Loucy (cell line): ENCODE data around the gene MYO3A.

Experiments used
- H2AFZ ChIP-seq: fragments of 200-600 bp; sonication (generic); 2 replicates; pipeline ENCODE4 v1.6.0; 2016; ENCODE audit warnings: antibody characterized with exemption, mild to moderate bottlenecking, low read length, moderate library complexity
- H3F3A ChIP-seq: fragments of 200-600 bp; 2 replicates; pipeline ENCODE4 v1.6.0; 2016; ENCODE audit warnings: antibody characterized with exemption, low read depth, mild to moderate bottlenecking
- H3K27me3 ChIP-seq: fragments of 200-600 bp; sonication (generic); 2 replicates; pipeline ENCODE4 v1.6.1; 2014; ENCODE audit warnings: low read length, mild to moderate bottlenecking; ENCODE audit not compliant: insufficient read depth, poor library complexity, severe bottlenecking
- H3K36me3 ChIP-seq: fragments of 200-600 bp; sonication (generic); 2 replicates; pipeline ENCODE4 v1.6.1; 2016; ENCODE audit warnings: low read length; ENCODE audit not compliant: insufficient read depth
- H3K4me1 ChIP-seq: fragments of 200-600 bp; sonication (generic); 2 replicates; pipeline ENCODE4 v1.5.1; 2014; ENCODE audit warnings: low read length, mild to moderate bottlenecking; ENCODE audit not compliant: insufficient read depth, poor library complexity, severe bottlenecking
- H3K4me2 ChIP-seq: fragments of 200-600 bp; sonication (generic); 2 replicates; pipeline ENCODE4 v1.6.0; 2014; ENCODE audit warnings: antibody characterized with exemption, low read length, low read depth, mild to moderate bottlenecking; ENCODE audit not compliant: poor library complexity, severe bottlenecking
- H3K4me3 ChIP-seq: fragments of 200-600 bp; sonication (generic); 2 replicates; pipeline ENCODE4 v1.5.1; 2014; ENCODE audit warnings: low read length, mild to moderate bottlenecking, mixed read lengths; ENCODE audit not compliant: poor library complexity, severe bottlenecking
- H3K79me2 ChIP-seq: fragments of 200-600 bp; sonication (generic); 2 replicates; pipeline ENCODE4 v1.6.1; 2014; ENCODE audit warnings: low read length; ENCODE audit not compliant: insufficient read depth
- H3K9ac ChIP-seq: fragments of 200-600 bp; sonication (generic); 2 replicates; pipeline ENCODE4 v1.6.0; 2014; ENCODE audit warnings: mild to moderate bottlenecking, low read depth, low read length, moderate library complexity; ENCODE audit not compliant: poor library complexity, severe bottlenecking
- H3K9me2 ChIP-seq: fragments of 200-600 bp; sonication (generic); replicated peaks from 2 replicates; pipeline ENCODE4 v1.6.1; 2016; ENCODE audit warnings: low read depth, low read length, mixed read lengths
- H3K9me3 ChIP-seq: fragments of 200-600 bp; sonication (generic); 2 replicates; pipeline ENCODE4 v1.6.1; 2014; ENCODE audit warnings: mild to moderate bottlenecking, antibody characterized with exemption, low read length, low read depth; ENCODE audit not compliant: insufficient read depth
- H4K20me1 ChIP-seq: fragments of 200-600 bp; sonication (generic); 2 replicates; pipeline ENCODE4 v1.6.0; 2014; ENCODE audit warnings: antibody characterized with exemption, low read length, mild to moderate bottlenecking; ENCODE audit not compliant: insufficient read depth, poor library complexity, severe bottlenecking
- EZH2phosphoT487 ChIP-seq: fragments of 200-600 bp; IDR thresholded peaks from 2 replicates; pipeline ENCODE4 v1.6.1; 2018; ENCODE audit warnings: antibody characterized with exemption, mild to moderate bottlenecking, moderate library complexity, borderline replicate concordance
- TF ChIP-seq, protein P1 (sequence below): fragments of 200-600 bp; sonication (generic); conservative IDR thresholded peaks from 2 replicates; pipeline ENCODE4 v1.5.1; 2014; ENCODE audit warnings: mild to moderate bottlenecking, antibody characterized with exemption, low read length

MYO3A gene

DNA sequence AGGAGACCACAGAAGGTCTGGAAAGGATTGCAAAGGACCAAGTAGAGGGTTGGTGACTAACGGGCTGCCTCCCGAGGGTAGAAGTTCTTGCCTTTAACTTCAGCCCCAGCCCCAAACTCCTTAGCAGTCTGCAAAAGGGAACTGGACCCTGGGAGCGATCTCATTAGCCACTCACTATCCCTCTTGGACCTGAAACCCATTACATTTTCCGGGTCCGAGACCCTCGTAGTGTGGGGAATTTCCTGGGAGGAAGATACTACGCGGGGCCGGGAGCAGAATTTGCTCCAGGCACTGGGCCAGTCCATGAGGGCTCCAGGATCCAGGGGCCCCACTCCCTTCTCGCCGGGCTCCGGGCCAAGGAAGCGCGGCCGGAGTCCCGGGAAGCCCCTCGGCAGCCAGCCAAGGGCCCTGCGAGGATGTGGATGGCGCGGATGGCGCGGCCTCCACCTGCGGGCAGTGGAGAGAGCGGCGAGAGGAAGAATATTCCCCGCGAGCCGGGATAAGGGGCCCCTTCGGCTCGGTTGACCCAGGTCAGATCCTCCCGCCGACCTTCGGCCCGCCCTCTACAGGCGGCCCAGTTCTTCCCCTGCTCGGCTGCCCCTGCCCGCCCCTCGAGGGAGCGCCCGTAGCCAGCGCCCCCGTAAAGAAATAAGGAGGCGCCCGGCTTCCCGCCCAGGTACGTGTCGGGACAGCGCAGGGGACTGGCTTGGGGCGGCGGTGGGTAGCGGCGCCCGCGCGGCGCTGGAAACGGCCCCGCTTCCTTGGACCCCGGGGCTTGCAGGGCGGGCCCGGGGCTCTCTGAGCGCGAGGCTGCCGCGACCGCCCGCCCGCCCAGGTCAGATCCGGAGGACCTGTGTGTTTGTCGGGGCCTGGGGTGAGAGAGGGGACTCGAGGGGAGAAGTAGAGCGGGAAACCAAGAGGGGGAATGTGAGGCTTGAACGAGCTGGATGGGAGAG, at the start of gene MYO3A:
TSS of gene MYO3A (plus strand) at position 577 of the 956 bp plus-strand sequence. CDS start 17,882 bp downstream, outside the sequence.
- Histone ChIP-seq H3K4me2 (no peak within 1 kb of the TSS), H3K27me3 (no peaks in the 10 kb centered on the region), H3K9me3 (no peaks in the 10 kb centered on the region), H3F3A (no peaks in the 10 kb centered on the region), H2AFZ (no peak within 1 kb of the TSS), H3K9me2 (no peaks in the 10 kb centered on the region), H3K4me3 (no peak within 1 kb of the TSS), H3K9ac (no peak within 1 kb of the TSS), H4K20me1 (no peaks in the 10 kb centered on the region), H3K4me1 (no peaks in the 10 kb centered on the region), H3K79me2 (no peaks in the 10 kb centered on the region), H3K36me3 (no peaks in the 10 kb centered on the region)
- TF ChIP-seq, protein P1, sequence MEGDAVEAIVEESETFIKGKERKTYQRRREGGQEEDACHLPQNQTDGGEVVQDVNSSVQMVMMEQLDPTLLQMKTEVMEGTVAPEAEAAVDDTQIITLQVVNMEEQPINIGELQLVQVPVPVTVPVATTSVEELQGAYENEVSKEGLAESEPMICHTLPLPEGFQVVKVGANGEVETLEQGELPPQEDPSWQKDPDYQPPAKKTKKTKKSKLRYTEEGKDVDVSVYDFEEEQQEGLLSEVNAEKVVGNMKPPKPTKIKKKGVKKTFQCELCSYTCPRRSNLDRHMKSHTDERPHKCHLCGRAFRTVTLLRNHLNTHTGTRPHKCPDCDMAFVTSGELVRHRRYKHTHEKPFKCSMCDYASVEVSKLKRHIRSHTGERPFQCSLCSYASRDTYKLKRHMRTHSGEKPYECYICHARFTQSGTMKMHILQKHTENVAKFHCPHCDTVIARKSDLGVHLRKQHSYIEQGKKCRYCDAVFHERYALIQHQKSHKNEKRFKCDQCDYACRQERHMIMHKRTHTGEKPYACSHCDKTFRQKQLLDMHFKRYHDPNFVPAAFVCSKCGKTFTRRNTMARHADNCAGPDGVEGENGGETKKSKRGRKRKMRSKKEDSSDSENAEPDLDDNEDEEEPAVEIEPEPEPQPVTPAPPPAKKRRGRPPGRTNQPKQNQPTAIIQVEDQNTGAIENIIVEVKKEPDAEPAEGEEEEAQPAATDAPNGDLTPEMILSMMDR: no peak
- no peak for TF ChIP-seq EZH2phosphoT487

GRCh38 chr10:25888627-25889026, 45.4 kb upstream of the MYO3A start:
- no peaks in the 10 kb centered on the region for H3K9me2 ChIP-seq
- TF ChIP-seq, protein P1: no peak
- no peak for TF ChIP-seq EZH2phosphoT487
- no peak overlapping the region for H2AFZ ChIP-seq
- no peaks in the 10 kb centered on the region for H3K27me3 ChIP-seq
- no peaks in the 10 kb centered on the region for H4K20me1 ChIP-seq
- H3K4me3 ChIP-seq: no peak overlapping the region
- H3F3A ChIP-seq: no peaks in the 10 kb centered on the region
- H3K4me1 ChIP-seq: no peaks in the 10 kb centered on the region
- H3K79me2 ChIP-seq: no peaks in the 10 kb centered on the region
- H3K36me3 ChIP-seq: no peaks in the 10 kb centered on the region
- H3K9ac ChIP-seq: no peak overlapping the region
- H3K9me3 ChIP-seq: no peaks in the 10 kb centered on the region
- H3K4me2 ChIP-seq: no peak overlapping the region

GRCh38 chr10:25890995-25891394, 43.0 kb upstream of the MYO3A start:
- TF ChIP-seq, protein P1: no peak
- TF ChIP-seq EZH2phosphoT487: no peak
- Histone ChIP-seq H3K79me2 (no peaks in the 10 kb centered on the region), H3K4me3 (no peak overlapping the region), H3F3A (no peaks in the 10 kb centered on the region), H3K4me2 (no peak overlapping the region), H3K9me3 (no peaks in the 10 kb centered on the region), H3K36me3 (no peaks in the 10 kb centered on the region), H3K9me2 (no peaks in the 10 kb centered on the region), H2AFZ (no peak overlapping the region), H3K4me1 (no peaks in the 10 kb centered on the region), H4K20me1 (no peaks in the 10 kb centered on the region), H3K9ac (no peak overlapping the region), H3K27me3 (no peaks in the 10 kb centered on the region)
